ENCODE results near the gene UCN2. TPM values are rescaled to one million over a fixed set of nuclear protein-coding genes. Genes with fewer than 3 reads are reported as not detected.

UCN2 gene
- total RNA-seq, 2 donors from 2014 or later = not detected

GRCh38 chr3:48548126-48548525 lies 15.5 kb downstream of the UCN2 start:
- no peaks in the 10 kb centered on the region for H3K9me3 ChIP-seq
- H3K27me3 ChIP-seq = no peaks in the 10 kb centered on the region
- no peak overlapping the region for H3K27ac ChIP-seq
- no peaks in the 10 kb centered on the region for H3K36me3 ChIP-seq
- DNase-seq (ENCODE audit: low spot score) = no peak
- TF ChIP-seq CTCF (IDR thresholded peaks at IDR 0.05) = no peak
- peaks cover 0 to 7% of the 10 kb centered on the region in 2 donors for H3K4me1 ChIP-seq
- no peak overlapping the region for H3K4me3 ChIP-seq

- no peak overlapping the region for H3K27ac ChIP-seq
- H3K9me3 ChIP-seq = no peaks in the 10 kb centered on the region
- DNase-seq (ENCODE audit: low spot score) = no peak
- no peak overlapping the region for H3K4me3 ChIP-seq
- TF ChIP-seq CTCF (IDR thresholded peaks at IDR 0.05) = no peak
- no peaks in the 10 kb centered on the region for H3K36me3 ChIP-seq
- no peaks in the 10 kb centered on the region for H3K27me3 ChIP-seq
- H3K4me1 ChIP-seq = peaks cover 0 to 10% of the 10 kb centered on the region in 2 donors
Measured at GRCh38 chr3:48546203-48546829, 17.3 kb downstream of the UCN2 start.

GRCh38 chr3:48544141-48544540 lies 19.4 kb downstream of the UCN2 start:
- no peaks in the 10 kb centered on the region for H3K27me3 ChIP-seq
- TF ChIP-seq CTCF (IDR thresholded peaks at IDR 0.05) = no peak
- H3K4me1 ChIP-seq = peaks cover 0 to 10% of the 10 kb centered on the region in 2 donors
- H3K36me3 ChIP-seq = no peaks in the 10 kb centered on the region
- H3K4me3 ChIP-seq = no peak overlapping the region
- no peak for DNase-seq (ENCODE audit: low spot score)
- H3K9me3 ChIP-seq = no peaks in the 10 kb centered on the region
- no peak overlapping the region for H3K27ac ChIP-seq

- peak; percentile 67 for DNase-seq (ENCODE audit: low spot score)
- no peak for TF ChIP-seq CTCF (IDR thresholded peaks at IDR 0.05)
- Histone ChIP-seq H3K27ac (no peak overlapping the region), H3K36me3 (no peaks in the 10 kb centered on the region), H3K27me3 (no peaks in the 10 kb centered on the region), H3K4me1 (peaks cover 0 to 10% of the 10 kb centered on the region in 2 donors), H3K4me3 (no peak overlapping the region), H3K9me3 (no peaks in the 10 kb centered on the region)
Measured at GRCh38 chr3:48543271-48543866, 20.2 kb downstream of the UCN2 start.

GRCh38 chr3:48538451-48538850 lies 25.1 kb downstream of the UCN2 start:
- no peaks in the 10 kb centered on the region for H3K27me3 ChIP-seq
- H3K27ac ChIP-seq = no peak overlapping the region
- no peak for TF ChIP-seq CTCF (IDR thresholded peaks at IDR 0.05)
- H3K4me3 ChIP-seq = no peak overlapping the region
- H3K36me3 ChIP-seq = no peaks in the 10 kb centered on the region
- no peak for DNase-seq (ENCODE audit: low spot score)
- peaks cover 0 to 7% of the 10 kb centered on the region in 2 donors for H3K4me1 ChIP-seq
- no peaks in the 10 kb centered on the region for H3K9me3 ChIP-seq

- Histone ChIP-seq H3K27ac (no peak overlapping the region), H3K27me3 (no peaks in the 10 kb centered on the region), H3K36me3 (no peaks in the 10 kb centered on the region), H3K4me3 (no peak overlapping the region), H3K4me1 (no peaks in the 10 kb centered on the region), H3K9me3 (no peaks in the 10 kb centered on the region)
- DNase-seq (ENCODE audit: low spot score) = no peak
- TF ChIP-seq CTCF (IDR thresholded peaks at IDR 0.05) = no peak
Measured at GRCh38 chr3:48536785-48537184, 26.8 kb downstream of the UCN2 start.
